Neutrophil (primary cell): ENCODE data around the gene DHRS7B.

ENCODE experiments used
- H3K27ac ChIP-seq: fragments of 200-600 bp; sonication (generic); 2 replicates; pipeline ENCODE4 v1.5.1; 2016; ENCODE audit warnings: mild to moderate bottlenecking, moderate library complexity
- H3K27me3 ChIP-seq: fragments of 200-600 bp; sonication (generic); 2 replicates; pipeline ENCODE4 v1.6.0; 2016; ENCODE audit warnings: mild to moderate bottlenecking
- H3K36me3 ChIP-seq: fragments of 200-600 bp; sonication (generic); 2 replicates; pipeline ENCODE4 v1.5.1; 2017
- H3K4me1 ChIP-seq, 2 experiments: fragments of 200-600 bp in 1 of 2; sonication (generic) in 1 of 2; 1 replicate in 1 of 2; 2 replicates in 1 of 2; pipeline versions ENCODE4 v1.5.1 to v1.6.1; 2013 to 2016; ENCODE audit warnings: low read depth in 1 of 2, low read length in 1 of 2, mild to moderate bottlenecking in 1 of 2, moderate library complexity in 1 of 2; ENCODE audit not compliant: control insufficient read depth in 1 of 2, insufficient read depth in 1 of 2
- H3K4me3 ChIP-seq, 2 experiments: fragments of 200-600 bp in 1 of 2; sonication (generic) in 1 of 2; 1 replicate in 1 of 2; 2 replicates in 1 of 2; pipeline ENCODE4 v1.5.1; 2013 to 2016; ENCODE audit warnings: low read depth in 1 of 2, low read length in 1 of 2, mild to moderate bottlenecking in 1 of 2, moderate library complexity in 1 of 2
- H3K9me3 ChIP-seq: fragments of 200-600 bp; sonication (generic); 2 replicates; pipeline ENCODE4 v1.5.1; 2016
- CTCF ChIP-seq: fragments of 200-600 bp; sonication (generic); IDR thresholded peaks from 2 replicates; pipeline ENCODE4 v1.5.1; 2016; ENCODE audit warnings: antibody characterized with exemption

DHRS7B gene

GRCh38 chr17:21204935-21205334, 78.2 kb downstream of the DHRS7B start:
- H3K27me3 ChIP-seq = no peaks in the 10 kb centered on the region
- H3K4me3 ChIP-seq = no peak overlapping the region
- peak overlapping the region; percentile 23 for H3K27ac ChIP-seq
- peaks cover 47% of the 10 kb centered on the region for H3K36me3 ChIP-seq
- TF ChIP-seq CTCF = no peak
- peaks cover 7 to 12% of the 10 kb centered on the region in 2 experiments for H3K4me1 ChIP-seq
- H3K9me3 ChIP-seq = no peaks in the 10 kb centered on the region

- peaks cover 40% of the 10 kb centered on the region for H3K36me3 ChIP-seq
- H3K27ac ChIP-seq = no peak overlapping the region
- H3K4me3 ChIP-seq = no peak overlapping the region
Observed at GRCh38 chr17:21208352-21208751, 81.6 kb downstream of the DHRS7B start.

GRCh38 chr17:21209511-21210175, 82.9 kb downstream of the DHRS7B start:
- Histone ChIP-seq H3K36me3 (peaks cover 40% of the 10 kb centered on the region), H3K4me3 (no peak overlapping the region), H3K4me1 (peaks cover 41 to 42% of the 10 kb centered on the region in 2 experiments), H3K9me3 (no peaks in the 10 kb centered on the region), H3K27me3 (no peaks in the 10 kb centered on the region), H3K27ac (peak overlapping the region; percentile 85)
- no peak for TF ChIP-seq CTCF

More at GRCh38 chr17:21208352-21208751, 81.6 kb downstream of the DHRS7B start:
- Histone ChIP-seq H3K4me1 (peaks cover 36 to 37% of the 10 kb centered on the region in 2 experiments), H3K27me3 (no peaks in the 10 kb centered on the region), H3K9me3 (no peaks in the 10 kb centered on the region)
- TF ChIP-seq CTCF = no peak

GRCh38 chr17:21210411-21211076, 83.8 kb downstream of the DHRS7B start:
- H3K27ac ChIP-seq = peak overlapping the region; percentile 85
- H3K4me1 ChIP-seq = peaks cover 49 to 51% of the 10 kb centered on the region in 2 experiments
- no peaks in the 10 kb centered on the region for H3K9me3 ChIP-seq
- H3K36me3 ChIP-seq = peaks cover 33% of the 10 kb centered on the region
- H3K27me3 ChIP-seq = no peaks in the 10 kb centered on the region
- H3K4me3 ChIP-seq = peak overlapping the region in 1 of 2 experiments; percentile 38
- no peak for TF ChIP-seq CTCF

- Histone ChIP-seq H3K9me3 (no peaks in the 10 kb centered on the region), H3K4me3 (no peak overlapping the region), H3K36me3 (peaks cover 33% of the 10 kb centered on the region), H3K4me1 (peaks cover 57 to 58% of the 10 kb centered on the region in 2 experiments), H3K27ac (peak overlapping the region; percentile 85), H3K27me3 (no peaks in the 10 kb centered on the region)
- TF ChIP-seq CTCF = no peak
Observed at GRCh38 chr17:21211825-21212479, 85.2 kb downstream of the DHRS7B start.
